NCI-H510A (cell line): ENCODE data around the gene CCR5.
"Not testable (repeated sequence)": the region's sequence is repeated elsewhere in the genome, so short reads cannot be mapped to it uniquely, and the experiment has no call there.

Experiments
- DNase-seq: peaks from one replicate; lab custom pipeline; 2025; lab: John Stamatoyannopoulos, UW

CCR5 gene

DNA sequence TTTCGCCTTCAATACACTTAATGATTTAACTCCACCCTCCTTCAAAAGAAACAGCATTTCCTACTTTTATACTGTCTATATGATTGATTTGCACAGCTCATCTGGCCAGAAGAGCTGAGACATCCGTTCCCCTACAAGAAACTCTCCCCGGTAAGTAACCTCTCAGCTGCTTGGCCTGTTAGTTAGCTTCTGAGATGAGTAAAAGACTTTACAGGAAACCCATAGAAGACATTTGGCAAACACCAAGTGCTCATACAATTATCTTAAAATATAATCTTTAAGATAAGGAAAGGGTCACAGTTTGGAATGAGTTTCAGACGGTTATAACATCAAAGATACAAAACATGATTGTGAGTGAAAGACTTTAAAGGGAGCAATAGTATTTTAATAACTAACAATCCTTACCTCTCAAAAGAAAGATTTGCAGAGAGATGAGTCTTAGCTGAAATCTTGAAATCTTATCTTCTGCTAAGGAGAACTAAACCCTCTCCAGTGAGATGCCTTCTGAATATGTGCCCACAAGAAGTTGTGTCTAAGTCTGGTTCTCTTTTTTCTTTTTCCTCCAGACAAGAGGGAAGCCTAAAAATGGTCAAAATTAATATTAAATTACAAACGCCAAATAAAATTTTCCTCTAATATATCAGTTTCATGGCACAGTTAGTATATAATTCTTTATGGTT lies at the start of gene CCR5:
TSS of gene CCR5 (plus strand) at position 108 of the 680 bp plus-strand sequence. CDS start 1,957 bp downstream, outside the sequence.
- no peak for DNase-seq

GRCh38 chr3:46321461-46322104 lies 49.2 kb upstream of the CCR5 start:
- DNase-seq = no peak

GRCh38 chr3:46324036-46324435 lies 46.7 kb upstream of the CCR5 start:
- DNase-seq = no peak

DNA sequence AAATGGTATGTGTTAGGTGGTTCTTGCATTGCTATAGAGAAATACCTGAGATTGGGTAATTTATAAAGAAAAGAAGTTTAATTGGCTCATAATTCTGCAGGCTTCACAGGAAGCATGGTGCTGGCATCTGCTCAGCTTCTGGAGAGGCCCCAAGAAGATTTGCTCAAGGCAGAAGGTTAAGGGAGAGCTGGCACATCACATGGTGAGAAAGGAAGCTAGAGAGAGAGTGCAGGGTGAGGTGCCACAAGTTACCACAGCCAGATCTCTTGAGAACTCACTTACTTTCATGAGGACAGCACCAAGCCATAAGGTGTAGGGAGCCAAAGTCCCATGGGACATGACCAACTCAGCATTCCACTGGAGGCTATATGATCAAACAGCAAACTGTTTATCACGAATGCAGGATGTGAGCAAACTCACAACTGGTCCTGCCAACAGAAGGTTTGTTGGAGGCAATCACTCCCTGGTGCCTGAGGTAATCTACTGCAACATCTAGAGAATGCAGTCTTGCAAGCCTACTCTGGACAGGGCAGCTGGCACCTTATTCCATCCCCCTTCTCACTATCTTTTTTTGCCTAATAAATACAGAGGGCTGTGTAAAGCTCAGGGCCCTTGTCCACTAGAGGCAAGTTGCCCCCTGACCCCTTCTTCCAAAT lies 45.0 kb upstream of the CCR5 start:
- DNase-seq = no peak

- DNase-seq = not testable (repeated sequence)
Observed at GRCh38 chr3:46330676-46331075, 40.1 kb upstream of the CCR5 start.

GRCh38 chr3:46334741-46335478 lies 35.8 kb upstream of the CCR5 start:
- no peak for DNase-seq

GRCh38 chr3:46335541-46335940 lies 35.2 kb upstream of the CCR5 start:
- no peak for DNase-seq

GRCh38 chr3:46337911-46338310 lies 32.8 kb upstream of the CCR5 start:
- no peak for DNase-seq

GRCh38 chr3:46338840-46339239 lies 31.9 kb upstream of the CCR5 start:
- no peak for DNase-seq

DNA sequence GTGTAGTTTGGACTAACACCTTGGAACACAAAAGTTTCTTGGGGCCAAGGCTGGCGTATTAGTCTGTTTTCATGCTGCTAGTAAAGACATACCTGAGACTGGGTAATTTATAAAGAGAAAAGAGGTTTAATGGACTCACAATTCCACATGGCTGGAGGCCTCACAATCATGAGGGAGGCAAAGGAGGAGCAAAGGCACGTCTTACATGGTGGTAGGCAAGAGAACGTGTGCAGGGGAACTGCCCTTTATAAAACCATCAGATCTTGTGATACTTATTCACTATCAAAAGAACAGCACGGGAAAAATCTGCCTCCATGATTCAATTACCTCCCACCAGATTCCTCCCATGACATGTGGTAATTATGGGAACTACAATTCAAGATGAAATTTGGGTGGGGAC lies 26.3 kb upstream of the CCR5 start:
- DNase-seq = no peak

DNA sequence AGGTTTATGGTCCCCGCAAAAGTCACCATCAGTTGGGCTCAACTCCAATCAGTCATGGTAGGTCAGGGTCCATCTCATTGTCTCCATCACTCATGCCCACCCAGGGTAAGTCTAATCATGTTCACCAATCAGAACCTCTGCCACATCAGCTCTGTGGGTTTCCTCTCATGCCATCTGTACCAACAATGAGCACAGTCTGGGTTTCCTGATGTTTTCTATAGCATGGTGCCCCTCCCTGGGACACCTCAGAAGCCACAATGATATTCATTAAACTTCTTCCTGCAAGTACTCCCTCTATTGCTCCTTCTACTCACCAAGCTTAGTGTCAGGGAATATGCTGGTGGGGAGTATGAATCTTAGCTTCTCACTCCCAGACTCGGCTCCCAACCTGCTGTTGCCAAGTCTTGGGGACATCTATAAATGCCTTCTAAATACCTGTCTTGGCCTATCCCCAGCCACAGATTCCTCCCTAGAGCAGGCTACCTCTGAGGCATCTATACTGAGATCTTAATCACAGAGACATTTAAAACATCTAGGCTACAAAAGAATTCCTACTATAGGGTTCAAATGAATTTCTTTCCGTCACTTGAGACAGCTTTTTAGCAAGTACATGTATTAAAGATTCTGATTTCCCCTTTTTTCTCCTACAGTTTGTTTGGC lies 21.8 kb upstream of the CCR5 start:
- DNase-seq = no peak

DNA sequence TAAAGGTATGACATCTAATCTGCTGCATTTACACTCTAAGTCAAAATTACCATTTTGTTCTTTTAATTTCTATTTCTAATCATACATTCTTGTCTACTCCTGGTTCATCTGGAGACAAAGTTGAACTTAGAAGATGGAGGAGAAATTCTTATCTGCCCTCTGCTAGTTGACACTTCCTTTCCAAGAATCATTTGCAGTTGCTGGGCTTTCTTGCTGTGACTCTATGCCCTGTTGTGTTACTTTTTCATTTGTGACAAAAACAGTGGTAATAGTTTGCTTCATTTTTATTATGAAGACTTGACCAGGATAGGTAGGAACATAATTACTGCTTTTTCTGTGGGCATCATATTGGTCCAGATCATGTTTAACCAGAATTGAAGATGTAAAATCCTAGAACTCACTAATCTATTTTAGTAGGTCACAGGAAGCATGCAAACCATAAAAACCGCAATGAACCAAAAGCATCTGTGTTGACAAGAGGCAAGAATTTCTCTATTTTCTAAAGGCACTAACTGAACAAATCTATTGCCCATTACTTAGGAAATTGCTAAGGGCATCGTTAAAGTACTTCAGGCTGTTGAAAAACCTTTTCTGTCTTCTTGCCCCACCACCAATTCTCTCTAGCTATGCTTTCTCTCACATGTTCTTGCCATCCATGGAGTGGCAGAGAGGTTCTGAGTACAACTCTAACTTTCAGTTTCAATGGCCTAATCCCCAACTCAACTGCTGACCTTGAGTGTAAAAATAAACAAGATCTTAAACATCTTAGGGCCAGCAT lies 21.1 kb upstream of the CCR5 start:
- no peak for DNase-seq

DNA sequence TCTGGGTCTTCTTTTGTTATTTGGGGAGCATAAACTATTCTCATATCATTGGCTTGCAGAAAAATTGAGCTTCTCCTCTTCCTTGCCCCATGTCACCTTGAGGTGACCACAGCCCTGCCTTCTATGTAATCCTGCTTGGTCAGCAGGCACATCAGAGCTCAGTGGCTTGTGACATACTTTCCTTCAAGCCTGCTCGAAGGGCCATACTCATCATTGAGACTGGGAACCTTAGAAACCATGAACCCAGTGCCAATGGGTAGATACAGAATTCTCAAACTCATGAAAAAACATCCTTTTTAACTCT lies 20.5 kb upstream of the CCR5 start:
- DNase-seq = no peak

DNA sequence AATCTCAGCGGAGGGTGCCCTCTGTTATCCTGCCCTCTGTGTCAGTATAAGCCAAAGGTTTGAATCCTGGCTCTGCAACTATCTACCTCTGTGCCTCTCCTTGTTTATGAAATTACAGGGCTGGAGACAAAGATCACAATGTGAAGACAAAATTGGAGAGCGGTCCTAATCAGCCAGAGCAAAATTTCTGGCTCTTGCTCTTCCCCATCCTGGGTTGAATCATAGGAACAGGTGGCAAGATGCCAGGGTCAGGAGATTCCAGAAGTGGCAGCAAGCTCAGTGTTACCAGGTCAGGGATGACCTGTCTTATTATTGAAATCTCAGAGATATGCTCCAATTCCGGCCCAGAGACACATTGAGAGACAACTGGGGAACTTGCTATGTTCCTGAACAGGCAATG lies 19.1 kb upstream of the CCR5 start:
- no peak for DNase-seq

DNA sequence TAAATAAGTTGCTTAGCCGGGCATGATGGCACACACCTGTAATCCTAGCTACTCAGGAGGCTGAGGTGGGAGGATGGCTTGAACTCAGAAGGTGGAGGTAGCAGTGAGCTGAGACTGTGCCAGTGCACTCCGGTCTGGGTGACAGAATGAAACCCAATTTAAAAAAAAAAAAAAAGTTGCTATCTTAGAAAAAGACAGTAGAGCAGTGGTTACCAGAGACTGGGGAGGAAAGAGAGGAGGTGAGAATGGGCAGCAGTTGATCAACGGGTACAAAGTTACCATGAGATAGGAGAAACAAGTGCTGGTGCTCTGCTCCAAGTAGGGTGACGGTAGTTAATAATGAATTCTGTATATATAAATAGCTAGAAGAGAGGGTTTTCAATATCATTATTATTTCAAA lies 17.7 kb upstream of the CCR5 start:
- no peak for DNase-seq

GRCh38 chr3:46353647-46354410 lies 16.9 kb upstream of the CCR5 start, which contains the start of gene CCR2:
TSS of gene CCR2 (plus strand) at chr3:46354111. CDS start at chr3:46357528, 3,417 bp downstream.
- DNase-seq = no peak

DNA sequence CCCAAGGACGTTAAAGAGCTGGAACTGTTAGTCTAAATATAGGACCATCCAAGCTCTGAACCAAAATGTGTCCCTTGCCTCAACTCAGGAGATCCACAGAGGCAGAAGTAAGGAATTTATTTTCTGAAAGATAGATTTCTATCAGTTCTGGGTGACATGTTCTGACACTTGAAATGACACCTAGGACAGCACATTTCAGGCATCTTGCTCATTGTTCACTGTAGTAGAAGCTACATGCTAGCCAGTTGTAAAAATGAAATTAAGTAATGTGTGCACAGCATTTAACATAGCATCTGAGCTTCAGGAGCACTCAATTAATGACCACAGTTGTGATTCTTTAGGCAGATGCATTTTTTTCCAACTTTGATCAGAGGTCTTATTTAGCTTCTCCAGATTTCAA lies 16.3 kb upstream of the CCR5 start:
- DNase-seq = no peak

GRCh38 chr3:46354984-46355383 lies 15.8 kb upstream of the CCR5 start:
- DNase-seq = no peak

- DNase-seq = no peak
Observed at GRCh38 chr3:46356276-46356675, 14.5 kb upstream of the CCR5 start.

DNA sequence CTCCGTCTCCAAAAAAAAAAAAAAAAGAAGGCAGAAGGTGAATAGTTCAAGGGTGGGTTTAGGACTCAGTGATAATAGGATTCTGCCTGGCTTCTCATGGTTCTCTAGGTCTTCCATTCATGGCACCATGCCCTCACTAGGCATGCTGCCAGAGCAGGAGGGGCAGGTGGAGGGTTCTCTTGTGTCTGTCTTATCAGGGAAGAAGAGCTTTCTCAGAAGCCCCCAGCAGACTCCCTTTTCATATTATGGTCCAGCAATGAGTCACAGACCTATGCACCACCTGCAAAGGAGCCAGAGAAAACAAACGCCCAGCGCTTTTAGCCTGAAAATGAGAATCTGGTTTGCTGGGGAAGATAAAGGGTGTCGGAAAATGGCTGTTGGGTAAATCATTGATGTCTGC lies 13.8 kb upstream of the CCR5 start:
- no peak for DNase-seq

DNA sequence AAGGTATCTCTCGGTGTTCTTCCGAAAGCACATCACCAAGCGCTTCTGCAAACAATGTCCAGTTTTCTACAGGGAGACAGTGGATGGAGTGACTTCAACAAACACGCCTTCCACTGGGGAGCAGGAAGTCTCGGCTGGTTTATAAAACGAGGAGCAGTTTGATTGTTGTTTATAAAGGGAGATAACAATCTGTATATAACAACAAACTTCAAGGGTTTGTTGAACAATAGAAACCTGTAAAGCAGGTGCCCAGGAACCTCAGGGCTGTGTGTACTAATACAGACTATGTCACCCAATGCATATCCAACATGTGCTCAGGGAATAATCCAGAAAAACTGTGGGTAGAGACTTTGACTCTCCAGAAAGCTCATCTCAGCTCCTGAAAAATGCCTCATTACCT lies 12.3 kb upstream of the CCR5 start:
- no peak for DNase-seq
